Liver (tissue), 9 donors: ENCODE results near the gene EIF4G1. TPM values are rescaled to one million over a fixed set of nuclear protein-coding genes. Genes with fewer than 3 reads are reported as not detected.

Experiments used
- DNase-seq: peaks from one replicate; pipeline ENCODE4 v3.0.0-alpha.2; 2017; ENCODE audit warnings: low spot score
- H3K27ac ChIP-seq, 2 donors: one replicate each; pipeline ENCODE4 v1.7.0; 2013; ENCODE audit warnings: inconsistent platforms in 2 of 2, low read length in 2 of 2, control low read depth in 1 of 2, low read depth in 1 of 2, mild to moderate bottlenecking in 1 of 2
- H3K27me3 ChIP-seq, 4 donors: one replicate each; pipeline versions ENCODE4 v1.6.1 to v1.7.0; 2013; ENCODE audit warnings: low read length in 3 of 4, inconsistent platforms in 1 of 4, mild to moderate bottlenecking in 1 of 4, moderate library complexity in 1 of 4; ENCODE audit not compliant: control insufficient read depth in 4 of 4, insufficient read depth in 4 of 4
- H3K36me3 ChIP-seq, 4 donors: one replicate each; pipeline versions ENCODE4 v1.6.1 to v1.7.0; 2013; ENCODE audit warnings: low read length in 3 of 4, mild to moderate bottlenecking in 3 of 4, low read depth in 1 of 4, moderate library complexity in 1 of 4; ENCODE audit not compliant: control insufficient read depth in 4 of 4, insufficient read depth in 3 of 4
- H3K4me1 ChIP-seq, 4 donors: one replicate each; pipeline versions ENCODE4 v1.6.1 to v1.7.0; 2013; ENCODE audit warnings: low read length in 3 of 4, mild to moderate bottlenecking in 3 of 4, moderate library complexity in 1 of 4; ENCODE audit not compliant: control insufficient read depth in 4 of 4, insufficient read depth in 4 of 4
- H3K4me3 ChIP-seq, 3 donors: one replicate each; pipeline versions ENCODE4 v1.6.1 to v1.7.0; 2013; ENCODE audit warnings: low read length in 3 of 3, control low read depth in 1 of 3, low read depth in 1 of 3, mild to moderate bottlenecking in 1 of 3
- H3K9ac ChIP-seq, 2 donors: one replicate each; pipeline ENCODE4 v1.7.0; 2013; ENCODE audit warnings: low read length in 2 of 2, mild to moderate bottlenecking in 2 of 2, moderate library complexity in 2 of 2, control low read depth in 1 of 2, low read depth in 1 of 2
- H3K9me3 ChIP-seq, 4 donors: one replicate each; pipeline versions ENCODE4 v1.6.1 to v1.7.0; 2013; ENCODE audit warnings: low read length in 3 of 4; ENCODE audit not compliant: control insufficient read depth in 4 of 4
- EGR1 ChIP-seq, 2 donors: IDR thresholded peaks; 2 replicates each; pipeline ENCODE4 v1.6.1; 2016 to 2018; ENCODE audit warnings: antibody characterized with exemption in 2 of 2, low read depth in 2 of 2
- FOXA1 ChIP-seq: IDR thresholded peaks from 2 replicates; pipeline ENCODE4 v1.6.1; 2016; ENCODE audit warnings: antibody characterized with exemption
- FOXA2 ChIP-seq: IDR thresholded peaks from 2 replicates; pipeline ENCODE4 v1.6.1; 2016; ENCODE audit warnings: antibody characterized with exemption
- GABPA ChIP-seq, 2 donors: IDR thresholded peaks in 1 of 2; conservative IDR thresholded peaks in 1 of 2; 2 replicates each; pipeline ENCODE4 v1.6.1; 2016; ENCODE audit warnings: antibody characterized with exemption in 2 of 2, mild to moderate bottlenecking in 1 of 2, moderate library complexity in 1 of 2
- HNF4A ChIP-seq, 2 donors: conservative IDR thresholded peaks; 2 replicates each; pipeline ENCODE4 v1.6.1; 2016; ENCODE audit warnings: antibody characterized with exemption in 2 of 2, mild to moderate bottlenecking in 2 of 2
- HNF4G ChIP-seq: IDR thresholded peaks from 2 replicates; pipeline ENCODE4 v1.6.1; 2016; ENCODE audit warnings: antibody characterized with exemption
- JUND ChIP-seq, 2 donors: IDR thresholded peaks; 2 replicates each; pipeline ENCODE4 v1.6.1; 2016; ENCODE audit warnings: antibody characterized with exemption in 2 of 2
- NR2F2 ChIP-seq: IDR thresholded peaks from 2 replicates; pipeline ENCODE4 v1.6.1; 2016; ENCODE audit warnings: antibody characterized with exemption
- RAD21 ChIP-seq, 2 donors: IDR thresholded peaks; 2 replicates each; pipeline ENCODE4 v1.6.1; 2016; ENCODE audit warnings: antibody characterized with exemption in 2 of 2, mild to moderate bottlenecking in 2 of 2
- RXRA ChIP-seq, 2 donors: IDR thresholded peaks; 2 replicates each; pipeline ENCODE4 v1.6.1; 2017 to 2018; ENCODE audit warnings: antibody characterized with exemption in 2 of 2, mild to moderate bottlenecking in 1 of 2
- SP1 ChIP-seq: IDR thresholded peaks from 2 replicates; pipeline ENCODE4 v1.6.1; 2018; ENCODE audit warnings: antibody characterized with exemption, mild to moderate bottlenecking
- TAF1 ChIP-seq: conservative IDR thresholded peaks from 2 replicates; pipeline ENCODE4 v1.6.1; 2016; ENCODE audit warnings: antibody characterized with exemption, mild to moderate bottlenecking
- YY1 ChIP-seq: IDR thresholded peaks from 2 replicates; pipeline ENCODE4 v1.6.1; 2016; ENCODE audit warnings: antibody characterized with exemption, mild to moderate bottlenecking
- WGBS: extraction: QIAGEN DNeasy Blood & Tissue Kit; methylation state at CpG from one replicate; pipeline ENCODE4 v1.1.7; 2013; 5-methylcytosine and 5-hydroxymethylcytosine counted together
- polyA plus RNA-seq, 2 donors: library from polyadenylated mRNA; stranded (reverse) in 1 of 2; unstranded in 1 of 2; fragments of 200-250 nt in 1 of 2; fragments of >200 nt in 1 of 2; fragmentation: Nextera tagmentation in 1 of 2; extraction: Ambion mirVana in 1 of 2; gene quantifications; one replicate each; pipeline versions ENCODE4 v1.2.1 to v1.2.3, GENCODE V29; 2013 to 2015
- total RNA-seq, 2 donors: library from RNA; depleted of rRNA; stranded (reverse); fragments of >200 nt; gene quantifications; one replicate each; pipeline ENCODE4 v1.2.3, GENCODE V29; 2014
- TF ChIP-seq, protein P1 (sequence below): IDR thresholded peaks from 2 replicates; pipeline ENCODE4 v1.6.1; 2016; ENCODE audit warnings: antibody characterized with exemption
- TF ChIP-seq, protein P2 (sequence below): fragments of 150-350 bp; IDR thresholded peaks from 2 replicates; pipeline ENCODE4 v1.5.1; 2017; ENCODE audit warnings: improper control_type of control experiment, low read depth, low read length; ENCODE audit not compliant: missing input control
- TF ChIP-seq, protein P3 (sequence below): IDR thresholded peaks from 2 replicates; pipeline ENCODE4 v1.6.1; 2016; ENCODE audit warnings: antibody characterized with exemption, mild to moderate bottlenecking
- TF ChIP-seq, protein P4 (sequence below): IDR thresholded peaks from 2 replicates; pipeline ENCODE4 v1.6.1; 2016; ENCODE audit warnings: antibody characterized with exemption
- TF ChIP-seq, protein P5 (sequence below): IDR thresholded peaks from 2 replicates; pipeline ENCODE4 v1.6.1; 2016; ENCODE audit warnings: antibody characterized with exemption
- donor health status: healthy.
- donor health status: healthy.
- donor health status: healthy.
- donor health status: healthy.
- donor health status: healthy.

EIF4G1 gene
- total and polyA plus RNA-seq, 4 donors: 140 to 329 (median 207) TPM

DNA sequence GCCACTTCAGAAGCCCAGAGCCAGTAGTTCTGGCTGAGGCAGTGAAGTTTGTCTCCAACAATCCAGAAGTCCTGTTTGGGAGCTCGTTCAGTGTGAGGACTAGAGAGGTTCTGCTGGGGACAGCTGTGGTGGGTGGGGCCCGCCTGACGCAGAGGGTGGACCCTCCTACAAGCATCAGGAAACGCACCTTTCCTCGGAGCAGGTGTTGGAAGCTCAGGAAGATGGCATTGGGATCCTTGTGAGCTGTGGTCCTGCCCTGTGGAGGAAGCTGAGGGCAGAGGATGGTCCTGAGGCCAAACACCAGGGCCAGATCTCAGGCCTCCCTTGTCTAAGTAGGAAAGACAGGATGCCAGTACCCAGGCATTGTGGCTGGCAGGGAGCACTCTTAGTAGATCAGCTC is 58.5 kb downstream of the EIF4G1 start:
- DNase-seq: no peak
- Histone ChIP-seq H3K4me1 (peaks cover 0 to 27% (median 20%) of the 10 kb centered on the region in 4 donors), H3K36me3 (peaks cover 1 to 30% (median 26%) of the 10 kb centered on the region in 4 donors), H3K9ac (no peak overlapping the region), H3K9me3 (no peaks in the 10 kb centered on the region), H3K27ac (no peak overlapping the region), H3K4me3 (no peak overlapping the region), H3K27me3 (no peaks in the 10 kb centered on the region)
- TF ChIP-seq EGR1 (IDR thresholded peaks at IDR 0.05; ENCODE audit: low read depth in 2 of 2) (no peak), HNF4A (conservative IDR thresholded peaks at IDR 0.05) (no peak), JUND (IDR thresholded peaks at IDR 0.05) (no peak), RAD21 (IDR thresholded peaks at IDR 0.05) (no peak), HNF4G (no peak), YY1 (no peak), RXRA (IDR thresholded peaks at IDR 0.05) (no peak), SP1 (no peak), GABPA (IDR thresholded peaks at IDR 0.05 in 1 of 2, conservative IDR thresholded peaks at IDR 0.05 in 1 of 2) (no peak), FOXA1 (no peak), FOXA2 (no peak)
- TF ChIP-seq, protein P1, sequence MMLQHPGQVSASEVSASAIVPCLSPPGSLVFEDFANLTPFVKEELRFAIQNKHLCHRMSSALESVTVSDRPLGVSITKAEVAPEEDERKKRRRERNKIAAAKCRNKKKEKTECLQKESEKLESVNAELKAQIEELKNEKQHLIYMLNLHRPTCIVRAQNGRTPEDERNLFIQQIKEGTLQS: no peak
- TF ChIP-seq, protein P2, sequence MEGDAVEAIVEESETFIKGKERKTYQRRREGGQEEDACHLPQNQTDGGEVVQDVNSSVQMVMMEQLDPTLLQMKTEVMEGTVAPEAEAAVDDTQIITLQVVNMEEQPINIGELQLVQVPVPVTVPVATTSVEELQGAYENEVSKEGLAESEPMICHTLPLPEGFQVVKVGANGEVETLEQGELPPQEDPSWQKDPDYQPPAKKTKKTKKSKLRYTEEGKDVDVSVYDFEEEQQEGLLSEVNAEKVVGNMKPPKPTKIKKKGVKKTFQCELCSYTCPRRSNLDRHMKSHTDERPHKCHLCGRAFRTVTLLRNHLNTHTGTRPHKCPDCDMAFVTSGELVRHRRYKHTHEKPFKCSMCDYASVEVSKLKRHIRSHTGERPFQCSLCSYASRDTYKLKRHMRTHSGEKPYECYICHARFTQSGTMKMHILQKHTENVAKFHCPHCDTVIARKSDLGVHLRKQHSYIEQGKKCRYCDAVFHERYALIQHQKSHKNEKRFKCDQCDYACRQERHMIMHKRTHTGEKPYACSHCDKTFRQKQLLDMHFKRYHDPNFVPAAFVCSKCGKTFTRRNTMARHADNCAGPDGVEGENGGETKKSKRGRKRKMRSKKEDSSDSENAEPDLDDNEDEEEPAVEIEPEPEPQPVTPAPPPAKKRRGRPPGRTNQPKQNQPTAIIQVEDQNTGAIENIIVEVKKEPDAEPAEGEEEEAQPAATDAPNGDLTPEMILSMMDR: no peak
- TF ChIP-seq, protein P3, sequence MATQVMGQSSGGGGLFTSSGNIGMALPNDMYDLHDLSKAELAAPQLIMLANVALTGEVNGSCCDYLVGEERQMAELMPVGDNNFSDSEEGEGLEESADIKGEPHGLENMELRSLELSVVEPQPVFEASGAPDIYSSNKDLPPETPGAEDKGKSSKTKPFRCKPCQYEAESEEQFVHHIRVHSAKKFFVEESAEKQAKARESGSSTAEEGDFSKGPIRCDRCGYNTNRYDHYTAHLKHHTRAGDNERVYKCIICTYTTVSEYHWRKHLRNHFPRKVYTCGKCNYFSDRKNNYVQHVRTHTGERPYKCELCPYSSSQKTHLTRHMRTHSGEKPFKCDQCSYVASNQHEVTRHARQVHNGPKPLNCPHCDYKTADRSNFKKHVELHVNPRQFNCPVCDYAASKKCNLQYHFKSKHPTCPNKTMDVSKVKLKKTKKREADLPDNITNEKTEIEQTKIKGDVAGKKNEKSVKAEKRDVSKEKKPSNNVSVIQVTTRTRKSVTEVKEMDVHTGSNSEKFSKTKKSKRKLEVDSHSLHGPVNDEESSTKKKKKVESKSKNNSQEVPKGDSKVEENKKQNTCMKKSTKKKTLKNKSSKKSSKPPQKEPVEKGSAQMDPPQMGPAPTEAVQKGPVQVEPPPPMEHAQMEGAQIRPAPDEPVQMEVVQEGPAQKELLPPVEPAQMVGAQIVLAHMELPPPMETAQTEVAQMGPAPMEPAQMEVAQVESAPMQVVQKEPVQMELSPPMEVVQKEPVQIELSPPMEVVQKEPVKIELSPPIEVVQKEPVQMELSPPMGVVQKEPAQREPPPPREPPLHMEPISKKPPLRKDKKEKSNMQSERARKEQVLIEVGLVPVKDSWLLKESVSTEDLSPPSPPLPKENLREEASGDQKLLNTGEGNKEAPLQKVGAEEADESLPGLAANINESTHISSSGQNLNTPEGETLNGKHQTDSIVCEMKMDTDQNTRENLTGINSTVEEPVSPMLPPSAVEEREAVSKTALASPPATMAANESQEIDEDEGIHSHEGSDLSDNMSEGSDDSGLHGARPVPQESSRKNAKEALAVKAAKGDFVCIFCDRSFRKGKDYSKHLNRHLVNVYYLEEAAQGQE: no peak
- TF ChIP-seq, protein P4, sequence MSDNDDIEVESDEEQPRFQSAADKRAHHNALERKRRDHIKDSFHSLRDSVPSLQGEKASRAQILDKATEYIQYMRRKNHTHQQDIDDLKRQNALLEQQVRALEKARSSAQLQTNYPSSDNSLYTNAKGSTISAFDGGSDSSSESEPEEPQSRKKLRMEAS: no peak
- WGBS: 83% methylated on average over 5 of the region's 5 CpGs

DNA sequence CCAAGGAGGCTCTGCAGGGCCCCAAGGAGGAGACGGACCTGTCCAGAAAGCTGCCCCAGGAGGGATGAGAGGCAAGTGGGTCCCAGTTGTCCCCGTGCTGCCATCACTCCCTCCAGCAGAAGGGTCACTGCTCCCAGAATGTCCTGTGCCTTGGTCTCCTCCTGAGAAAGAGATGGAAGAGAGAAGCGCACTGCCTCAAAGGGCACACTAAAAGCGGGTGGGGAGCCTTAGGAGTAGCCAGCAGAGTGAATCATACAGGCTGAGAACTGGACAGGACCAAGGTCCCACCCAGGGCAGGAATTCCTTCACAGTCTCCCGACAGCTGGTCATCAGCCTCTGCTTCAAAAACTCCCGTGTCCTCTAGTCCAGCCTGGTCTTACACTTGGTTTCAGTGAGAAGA is 59.0 kb downstream of the EIF4G1 start:
- Histone ChIP-seq H3K27me3 (no peaks in the 10 kb centered on the region), H3K27ac (no peak overlapping the region), H3K9ac (no peak overlapping the region), H3K9me3 (no peaks in the 10 kb centered on the region), H3K4me3 (no peak overlapping the region), H3K4me1 (peaks cover 0 to 28% (median 18%) of the 10 kb centered on the region in 4 donors), H3K36me3 (peaks cover 1 to 30% (median 22%) of the 10 kb centered on the region in 4 donors)
- whole genome bisulfite sequencing: 89% methylated on average over 6 of the region's 6 CpGs
- no peak for DNase-seq
- TF ChIP-seq RXRA (IDR thresholded peaks at IDR 0.05) (no peak), EGR1 (IDR thresholded peaks at IDR 0.05; ENCODE audit: low read depth in 2 of 2) (no peak), SP1 (no peak), HNF4G (no peak), FOXA1 (no peak), YY1 (no peak), TAF1 (no peak), NR2F2 (no peak), GABPA (IDR thresholded peaks at IDR 0.05 in 1 of 2, conservative IDR thresholded peaks at IDR 0.05 in 1 of 2) (no peak)
- TF ChIP-seq, protein P5, sequence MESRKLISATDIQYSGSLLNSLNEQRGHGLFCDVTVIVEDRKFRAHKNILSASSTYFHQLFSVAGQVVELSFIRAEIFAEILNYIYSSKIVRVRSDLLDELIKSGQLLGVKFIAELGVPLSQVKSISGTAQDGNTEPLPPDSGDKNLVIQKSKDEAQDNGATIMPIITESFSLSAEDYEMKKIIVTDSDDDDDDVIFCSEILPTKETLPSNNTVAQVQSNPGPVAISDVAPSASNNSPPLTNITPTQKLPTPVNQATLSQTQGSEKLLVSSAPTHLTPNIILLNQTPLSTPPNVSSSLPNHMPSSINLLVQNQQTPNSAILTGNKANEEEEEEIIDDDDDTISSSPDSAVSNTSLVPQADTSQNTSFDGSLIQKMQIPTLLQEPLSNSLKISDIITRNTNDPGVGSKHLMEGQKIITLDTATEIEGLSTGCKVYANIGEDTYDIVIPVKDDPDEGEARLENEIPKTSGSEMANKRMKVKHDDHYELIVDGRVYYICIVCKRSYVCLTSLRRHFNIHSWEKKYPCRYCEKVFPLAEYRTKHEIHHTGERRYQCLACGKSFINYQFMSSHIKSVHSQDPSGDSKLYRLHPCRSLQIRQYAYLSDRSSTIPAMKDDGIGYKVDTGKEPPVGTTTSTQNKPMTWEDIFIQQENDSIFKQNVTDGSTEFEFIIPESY: no peak
- TF ChIP-seq, protein P4: no peak
- TF ChIP-seq, protein P2: no peak
